22Rv1 (cell line): ENCODE measurements around the gene DHRS3.
A peak's percentile ranks its signal among the peaks of the same experiment; 100 is the strongest.

Experiments
- CTCF ChIP-seq: fragments of 450-650 bp; IDR thresholded peaks from 2 replicates; pipeline ENCODE4 v1.5.1; 2017; ENCODE audit warnings: mild to moderate bottlenecking
- ZFX ChIP-seq: fragments of 450-650 bp; IDR thresholded peaks from 2 replicates; pipeline ENCODE4 v1.6.1; 2017; ENCODE audit warnings: antibody characterized with exemption, borderline replicate concordance

GRCh38 chr1:12619792-12620487 lies 1.9 kb upstream of the DHRS3 start:
- TF ChIP-seq CTCF (peak; percentile 88), ZFX (no peak)
